Muscle layer of colon (tissue), 2 donors: ENCODE measurements around the gene ZNF839.
A peak's percentile ranks its signal among the peaks of the same experiment; 100 is the strongest.
"Not testable (repeated sequence)": the region's sequence is repeated elsewhere in the genome, so short reads cannot be mapped to it uniquely, and the experiment has no call there.

Experiments used
- H3K27ac ChIP-seq: one replicate; pipeline ENCODE4 v1.7.0; 2013; ENCODE audit warnings: low read depth, mild to moderate bottlenecking, low read length, moderate library complexity
- H3K27me3 ChIP-seq, 2 donors: one replicate each; pipeline ENCODE4 v1.7.0; 2013; ENCODE audit warnings: low read length in 2 of 2, mild to moderate bottlenecking in 2 of 2; ENCODE audit not compliant: insufficient read depth in 2 of 2, control insufficient read depth in 1 of 2
- H3K36me3 ChIP-seq: one replicate; pipeline ENCODE4 v1.7.0; 2013; ENCODE audit warnings: mild to moderate bottlenecking, low read length; ENCODE audit not compliant: insufficient read depth
- H3K4me1 ChIP-seq: one replicate; pipeline ENCODE4 v1.7.0; 2013; ENCODE audit warnings: mild to moderate bottlenecking, low read length; ENCODE audit not compliant: insufficient read depth
- H3K4me3 ChIP-seq, 2 donors: one replicate each; pipeline ENCODE4 v1.7.0; 2013; ENCODE audit warnings: low read length in 2 of 2, low read depth in 1 of 2, mild to moderate bottlenecking in 1 of 2, moderate library complexity in 1 of 2
- H3K9ac ChIP-seq: one replicate; pipeline ENCODE4 v1.7.0; 2013; ENCODE audit warnings: low read length
- H3K9me3 ChIP-seq: one replicate; pipeline ENCODE4 v1.7.0; 2013; ENCODE audit warnings: mild to moderate bottlenecking, low read length
- donor health status: abdominal sarcoma.
- donor health status: Adenocarcinoma of cecum.

Gene ZNF839

DNA sequence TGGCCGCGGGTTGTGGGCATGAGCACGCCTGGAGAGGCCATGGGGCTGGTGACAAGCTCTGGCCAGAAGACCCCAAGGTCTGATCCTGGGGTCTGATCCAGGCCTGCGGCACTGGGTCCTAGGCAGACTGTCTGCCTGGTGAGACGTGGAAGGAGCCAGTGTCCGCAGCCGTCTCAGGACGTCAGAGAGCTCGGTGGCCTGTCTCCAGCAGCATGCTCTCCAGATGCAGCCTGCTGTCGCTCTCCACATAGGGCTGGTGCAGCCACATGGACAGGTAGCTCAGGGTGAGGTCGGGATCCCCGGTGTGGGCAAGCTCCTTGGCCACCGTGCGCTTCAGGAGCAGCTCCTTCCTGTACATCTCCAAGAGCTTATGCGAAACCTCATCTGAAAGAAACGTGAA, 28.8 kb downstream of the ZNF839 start:
- Histone ChIP-seq H3K4me3 (no peak overlapping the region), H3K36me3 (peaks cover 57% of the 10 kb centered on the region)

DNA sequence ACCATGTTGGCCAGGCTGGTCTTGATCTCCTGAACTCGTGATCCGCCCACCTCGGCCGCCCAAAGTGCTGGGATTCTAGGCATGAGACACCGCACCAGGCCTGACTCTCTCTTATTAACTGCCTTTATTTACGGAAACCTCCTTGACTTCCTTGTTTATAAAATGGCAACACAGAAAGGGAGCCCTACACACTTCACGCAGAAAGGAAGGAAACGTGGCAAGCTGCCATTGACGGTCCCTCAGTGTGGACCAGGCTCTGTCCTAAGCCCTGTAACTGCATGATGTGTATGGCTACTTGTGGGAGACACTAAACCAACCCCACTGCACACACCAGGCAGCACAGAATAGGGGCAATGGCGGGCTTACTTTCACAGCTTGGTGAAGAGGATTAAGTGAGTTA, 31.5 kb downstream of the ZNF839 start:
- no peaks in the 10 kb centered on the region for H3K4me1 ChIP-seq
- peaks cover 66% of the 10 kb centered on the region for H3K36me3 ChIP-seq
- no peak overlapping the region for H3K9ac ChIP-seq
- no peaks in the 10 kb centered on the region for H3K27me3 ChIP-seq
- H3K27ac ChIP-seq: no peak overlapping the region
- H3K9me3 ChIP-seq: no peaks in the 10 kb centered on the region
- H3K4me3 ChIP-seq: no peak overlapping the region

More for the DNA sequence above, 28.8 kb downstream of the ZNF839 start:
- Histone ChIP-seq H3K4me1 (no peaks in the 10 kb centered on the region), H3K9ac (no peak overlapping the region), H3K27ac (no peak overlapping the region), H3K27me3 (no peaks in the 10 kb centered on the region), H3K9me3 (no peaks in the 10 kb centered on the region)

DNA sequence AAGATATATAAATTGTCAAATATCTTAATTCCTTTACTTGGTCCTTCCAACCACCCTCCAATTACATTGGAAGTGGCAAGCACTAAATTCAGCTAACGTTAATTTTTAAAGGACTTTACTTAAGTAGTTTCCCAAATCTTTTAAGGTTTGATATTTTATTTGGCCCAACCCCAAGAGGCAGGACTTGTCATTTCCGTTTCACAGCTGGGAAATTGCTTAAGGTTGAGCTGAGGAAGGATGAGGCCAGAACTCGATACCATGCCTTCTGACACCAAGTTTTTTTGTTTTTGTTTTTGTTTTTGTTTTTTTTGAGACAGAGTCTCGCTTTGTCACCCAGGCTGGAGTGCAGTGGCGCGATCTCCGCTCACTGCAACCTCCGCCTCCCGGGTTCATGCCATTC, 32.0 kb downstream of the ZNF839 start:
- H3K4me3 ChIP-seq, H3K27ac ChIP-seq, H3K9me3 ChIP-seq, H3K9ac ChIP-seq, H3K27me3 ChIP-seq, H3K4me1 ChIP-seq: not testable (repeated sequence)
- H3K36me3 ChIP-seq: peaks cover 71% of the 10 kb centered on the region

DNA sequence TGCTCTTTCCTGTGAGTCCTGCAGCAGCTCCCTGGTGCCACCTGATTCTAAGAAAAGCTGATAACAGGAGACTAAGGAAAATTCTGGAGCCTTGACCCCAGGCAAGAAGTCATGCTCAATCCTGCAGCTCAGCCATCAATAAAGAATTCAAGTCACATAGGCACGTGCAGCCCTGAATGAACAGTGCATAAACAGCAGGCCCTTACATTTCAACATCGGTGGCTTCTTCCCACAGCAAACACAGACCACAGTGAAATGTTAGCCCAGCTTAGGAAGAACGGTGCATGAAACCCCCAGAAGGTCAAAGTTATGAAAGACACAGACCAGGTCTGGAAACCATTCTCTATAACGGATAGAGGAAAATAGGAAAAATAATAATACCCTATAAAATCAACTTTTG, 32.7 kb downstream of the ZNF839 start:
- Histone ChIP-seq H3K36me3 (peaks cover 70% of the 10 kb centered on the region), H3K9me3 (no peaks in the 10 kb centered on the region), H3K27ac (no peak overlapping the region), H3K4me1 (no peaks in the 10 kb centered on the region), H3K9ac (no peak overlapping the region), H3K27me3 (no peaks in the 10 kb centered on the region), H3K4me3 (no peak overlapping the region)

DNA sequence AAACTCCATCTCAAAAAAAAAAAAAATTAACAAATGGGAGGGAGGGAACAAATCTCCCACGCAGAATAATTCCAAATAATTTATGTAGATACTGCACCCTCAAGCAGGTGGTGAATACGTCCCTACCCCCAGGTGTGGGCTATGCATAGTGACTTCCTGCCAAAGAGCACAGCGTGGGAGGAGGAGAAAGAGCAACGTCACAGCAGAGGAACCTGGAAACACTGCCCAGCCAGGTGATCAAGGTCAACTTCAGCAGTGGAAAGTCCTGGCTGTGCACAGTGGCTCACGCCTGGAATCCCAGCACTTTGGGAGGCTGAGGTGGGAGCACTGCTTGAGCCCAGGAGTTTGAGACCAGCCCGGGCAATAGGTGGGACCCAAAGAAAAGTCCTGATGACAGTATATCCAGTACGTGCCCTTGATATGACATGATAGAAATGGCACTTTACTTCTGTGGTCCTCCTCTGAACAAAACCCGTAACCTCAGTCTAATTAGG, 33.6 kb downstream of the ZNF839 start:
- Histone ChIP-seq H3K27ac (no peak overlapping the region), H3K9ac (no peak overlapping the region), H3K27me3 (no peaks in the 10 kb centered on the region), H3K4me1 (no peaks in the 10 kb centered on the region), H3K36me3 (peaks cover 73% of the 10 kb centered on the region), H3K4me3 (no peak overlapping the region), H3K9me3 (no peaks in the 10 kb centered on the region)

DNA sequence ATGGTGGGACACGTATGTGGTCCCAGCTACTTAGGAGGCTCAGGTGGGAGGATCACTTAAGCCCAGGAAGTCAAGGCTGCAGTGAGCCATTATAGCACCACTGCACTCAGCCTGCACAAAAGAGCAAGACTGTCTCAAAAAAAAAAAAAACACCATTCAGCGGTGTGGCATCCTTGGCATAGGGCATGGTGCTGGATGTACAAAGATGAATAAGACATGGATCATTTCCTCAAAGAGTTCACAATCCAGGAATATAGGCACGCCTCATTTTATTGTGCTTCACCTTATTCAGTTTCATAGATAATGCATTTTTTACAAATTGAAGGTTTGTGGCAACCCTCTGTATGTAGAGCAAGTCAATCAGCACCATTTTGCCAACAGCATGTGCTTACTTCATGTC, 36.7 kb downstream of the ZNF839 start:
- Histone ChIP-seq H3K4me1 (peaks cover 5% of the 10 kb centered on the region), H3K9me3 (no peaks in the 10 kb centered on the region), H3K9ac (no peak overlapping the region), H3K27me3 (no peaks in the 10 kb centered on the region), H3K27ac (no peak overlapping the region), H3K36me3 (peaks cover 59% of the 10 kb centered on the region), H3K4me3 (no peak overlapping the region)

DNA sequence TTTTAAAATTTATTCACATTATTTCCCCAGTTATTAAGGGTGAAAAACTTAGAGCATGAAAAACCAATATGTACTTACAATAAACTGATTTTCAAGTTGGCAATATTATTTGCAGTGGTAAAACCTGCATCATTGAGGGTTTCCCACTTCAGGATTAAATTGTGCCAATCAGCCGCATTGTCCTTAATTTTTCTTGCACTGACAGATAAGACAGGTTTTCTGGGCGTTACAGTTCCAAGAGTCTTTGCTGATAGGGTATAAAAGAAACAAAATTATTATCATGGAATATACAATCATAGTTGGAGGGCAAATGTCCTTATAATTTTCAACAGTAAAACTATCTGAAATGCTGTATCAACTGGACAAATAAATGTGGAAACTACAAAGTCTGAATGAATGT, 39.8 kb downstream of the ZNF839 start:
- Histone ChIP-seq H3K4me1 (peaks cover 25% of the 10 kb centered on the region), H3K36me3 (peaks cover 40% of the 10 kb centered on the region), H3K27me3 (no peaks in the 10 kb centered on the region), H3K27ac (no peak overlapping the region), H3K9me3 (no peaks in the 10 kb centered on the region), H3K9ac (no peak overlapping the region), H3K4me3 (no peak overlapping the region)

DNA sequence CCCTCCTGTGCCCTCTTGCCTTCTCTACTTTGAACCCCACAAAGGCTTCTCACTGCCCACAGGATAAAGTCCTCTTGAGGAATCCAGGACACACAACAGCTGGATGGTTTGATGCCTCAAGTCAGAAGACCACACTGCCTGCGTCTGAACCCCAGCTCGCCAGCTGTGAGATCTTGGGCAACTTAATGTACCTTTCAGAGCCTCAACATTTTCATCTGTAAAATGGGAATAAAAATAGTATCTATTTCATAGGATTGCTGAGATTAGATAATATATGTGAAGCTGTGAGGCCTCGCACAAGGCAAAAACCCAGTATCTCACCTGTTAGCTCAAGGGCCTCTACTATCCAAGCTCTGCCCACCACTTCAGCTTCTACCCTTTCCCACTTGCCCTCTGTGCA, 40.8 kb downstream of the ZNF839 start:
- no peaks in the 10 kb centered on the region for H3K27me3 ChIP-seq
- H3K27ac ChIP-seq: no peak overlapping the region
- H3K9me3 ChIP-seq: no peaks in the 10 kb centered on the region
- H3K4me3 ChIP-seq: no peak overlapping the region
- no peak overlapping the region for H3K9ac ChIP-seq
- peaks cover 29% of the 10 kb centered on the region for H3K36me3 ChIP-seq
- H3K4me1 ChIP-seq: peaks cover 25% of the 10 kb centered on the region

DNA sequence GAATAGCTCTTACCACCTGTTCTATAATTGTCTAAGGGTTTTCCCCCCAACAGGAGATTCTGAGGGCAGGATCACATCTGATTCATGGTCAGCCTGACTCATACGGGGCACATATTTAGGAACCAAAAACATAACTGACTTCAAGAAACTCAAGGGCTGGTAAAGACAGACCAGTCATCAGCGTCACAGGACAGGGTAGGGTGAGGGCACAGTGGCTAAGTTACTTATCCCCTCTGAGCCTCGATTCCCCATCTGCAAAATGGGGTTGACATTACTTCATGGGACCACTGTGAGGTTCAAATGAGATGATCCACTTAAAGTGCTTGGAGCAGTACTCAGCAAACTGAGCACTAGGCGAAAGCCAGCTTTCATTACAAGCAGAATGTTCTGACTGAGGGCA, 42.5 kb downstream of the ZNF839 start:
- Histone ChIP-seq H3K27ac (peak overlapping the region; percentile 79), H3K4me3 (peak overlapping the region; percentile 99), H3K27me3 (no peaks in the 10 kb centered on the region), H3K9me3 (no peaks in the 10 kb centered on the region), H3K36me3 (peaks cover 13% of the 10 kb centered on the region), H3K4me1 (peaks cover 25% of the 10 kb centered on the region), H3K9ac (peak overlapping the region; percentile 96)

DNA sequence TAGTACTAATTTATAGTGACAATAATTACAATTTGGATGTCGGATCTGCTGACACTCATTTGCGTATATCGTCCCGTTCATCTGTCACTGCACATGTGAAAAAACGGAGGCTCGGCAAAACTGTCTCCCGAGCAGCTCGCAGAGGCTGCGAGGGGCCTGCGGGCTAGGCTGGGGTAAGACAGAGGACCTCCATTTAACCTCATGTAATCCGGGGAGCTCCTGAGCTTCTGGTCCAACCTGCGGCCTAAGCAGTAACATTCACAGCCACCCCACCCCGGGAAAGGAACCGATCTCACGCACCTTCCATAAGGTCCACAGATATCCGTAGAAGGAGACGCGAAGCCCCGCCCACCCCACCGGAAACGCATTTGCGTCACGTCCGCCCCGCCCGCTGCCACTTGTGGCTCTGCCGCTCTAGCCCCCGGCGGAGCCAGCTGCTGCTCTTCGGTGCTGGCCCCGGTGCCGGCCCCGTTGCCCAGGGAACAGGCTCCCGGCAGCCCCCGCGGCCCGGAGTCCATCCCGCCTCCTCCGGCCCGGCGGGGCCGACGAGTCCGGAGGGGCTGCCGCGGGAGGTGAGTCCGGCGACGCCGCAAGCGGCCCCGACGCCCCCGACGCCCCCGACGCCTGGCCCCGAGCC, 43.1 kb downstream of the ZNF839 start, which contains the start of the genes CINP and TECPR2:
Gene CINP, minus strand, starts transcription at position 346 of the 637 bp plus-strand sequence. Its CDS starts 39 bp downstream, at position 307.
Gene TECPR2, plus strand, starts transcription at position 397 of the 637 bp plus-strand sequence. CDS start 13,781 bp downstream, outside the sequence.
- peaks cover 8% of the 10 kb centered on the region for H3K36me3 ChIP-seq
- H3K27me3 ChIP-seq: no peaks in the 10 kb centered on the region
- H3K9ac ChIP-seq: peak within 1 kb of the TSS; percentile 96
- peak within 1 kb of the TSS; percentile 99 for H3K4me3 ChIP-seq
- peaks cover 29% of the 10 kb centered on the region for H3K4me1 ChIP-seq
- H3K9me3 ChIP-seq: no peaks in the 10 kb centered on the region
- H3K27ac ChIP-seq: peak within 1 kb of the TSS; percentile 97

DNA sequence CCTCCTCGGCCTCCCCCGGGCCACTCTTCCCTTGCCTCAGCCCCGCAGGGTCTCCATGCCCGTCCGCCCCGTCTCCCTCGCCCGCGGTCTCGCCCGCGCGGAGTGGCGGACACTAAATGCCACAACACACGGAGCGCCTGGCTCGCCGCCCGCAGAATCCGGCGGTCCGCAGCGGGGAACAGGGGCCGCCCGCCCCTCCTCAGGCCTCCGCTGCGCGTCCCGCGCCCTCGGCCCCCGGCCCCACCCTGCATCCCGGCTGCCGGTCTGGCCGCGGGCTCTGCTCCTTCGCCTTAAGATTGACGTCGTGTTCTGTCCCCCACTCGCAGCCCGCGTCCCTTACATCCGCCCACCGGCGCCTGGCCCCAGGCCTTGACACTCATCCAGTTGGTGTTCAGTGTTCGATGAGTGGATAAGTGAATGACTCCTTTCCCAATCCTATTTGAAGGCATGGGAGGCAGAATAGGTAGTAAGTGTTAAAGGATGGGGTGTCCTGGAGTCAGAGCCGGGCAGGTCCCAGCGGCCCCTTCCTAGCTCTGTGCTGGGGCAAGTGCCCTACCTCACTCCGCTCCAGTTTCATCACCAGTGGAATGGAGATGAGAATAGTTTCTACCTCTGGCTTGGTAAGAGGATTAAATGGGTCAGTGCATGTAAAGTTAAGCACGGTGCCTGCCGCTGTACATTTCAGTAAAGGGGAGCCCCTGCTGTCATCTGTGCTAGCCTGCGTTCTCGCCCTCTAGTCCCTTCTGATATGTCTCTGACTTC, 43.8 kb downstream of the ZNF839 start:
- Histone ChIP-seq H3K9me3 (no peaks in the 10 kb centered on the region), H3K4me3 (peak overlapping the region; percentile 86 to 99), H3K27me3 (no peaks in the 10 kb centered on the region), H3K4me1 (peaks cover 29% of the 10 kb centered on the region), H3K9ac (peak overlapping the region; percentile 62), H3K36me3 (peaks cover under 1% of the 10 kb centered on the region), H3K27ac (peak overlapping the region; percentile 97)
